ENCODE data around the gene TNP2.

The TNP2 gene

DNA sequence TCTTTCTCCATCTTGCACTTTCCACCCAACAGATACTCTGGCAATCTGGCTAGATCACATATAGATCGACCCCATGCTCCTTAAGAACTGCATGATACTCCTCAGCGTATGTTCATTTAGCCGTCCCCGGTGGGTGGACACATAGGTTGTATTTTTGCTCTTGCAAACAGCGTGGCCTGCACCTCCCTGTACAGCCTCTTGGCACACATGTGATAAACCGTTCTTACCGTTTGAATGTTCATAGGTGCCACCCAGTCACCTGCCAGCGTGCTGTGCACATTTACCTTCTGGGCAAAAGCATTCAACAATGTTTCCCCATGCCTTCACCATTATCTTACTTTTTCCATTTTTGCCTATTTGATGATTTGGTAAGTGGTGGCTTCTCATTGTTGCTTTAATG, 6.2 kb downstream of the TNP2 start:
- H3K4me3 Mint-ChIP-seq = no peak overlapping the region

DNA sequence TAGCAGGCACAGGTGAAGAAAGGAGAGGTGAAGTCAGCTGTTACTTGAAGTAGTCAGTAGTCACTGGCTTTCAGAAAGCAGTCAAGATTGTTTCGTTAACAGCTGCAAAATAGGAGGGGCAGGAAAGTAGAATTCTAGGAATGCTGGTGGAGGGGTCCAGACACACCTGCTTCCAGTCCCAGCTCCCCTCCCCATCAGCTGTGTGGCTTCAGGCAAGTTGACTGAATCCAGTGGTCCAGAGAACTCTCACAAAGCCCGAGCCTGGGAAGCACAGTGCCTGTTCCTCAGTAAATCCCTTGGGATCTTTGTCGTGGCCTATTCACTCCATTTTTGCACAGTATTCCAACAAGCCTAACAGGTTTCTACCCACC, 8.5 kb downstream of the TNP2 start:
- no peaks in the 10 kb centered on the region for H3K9me3 Mint-ChIP-seq
- H3K27me3 Mint-ChIP-seq (ENCODE audit: low read depth) = no peaks in the 10 kb centered on the region
- peaks cover 3% of the 10 kb centered on the region for H3K36me3 Mint-ChIP-seq (ENCODE audit: low read depth)
- no peak for DNase-seq (ENCODE audit: low spot score)
- no peak overlapping the region for H3K27ac Mint-ChIP-seq
- no peak overlapping the region for H3K4me3 Mint-ChIP-seq
- H3K4me1 Mint-ChIP-seq (ENCODE audit: low read depth) = peaks cover 52% of the 10 kb centered on the region

More for the DNA sequence above, 6.2 kb downstream of the TNP2 start:
- Mint-ChIP-seq H3K27me3 (ENCODE audit: low read depth) (no peaks in the 10 kb centered on the region), H3K27ac (no peak overlapping the region), H3K36me3 (ENCODE audit: low read depth) (no peaks in the 10 kb centered on the region), H3K9me3 (no peaks in the 10 kb centered on the region), H3K4me1 (ENCODE audit: low read depth) (peaks cover 42% of the 10 kb centered on the region)
- DNase-seq (ENCODE audit: low spot score) = no peak

DNA sequence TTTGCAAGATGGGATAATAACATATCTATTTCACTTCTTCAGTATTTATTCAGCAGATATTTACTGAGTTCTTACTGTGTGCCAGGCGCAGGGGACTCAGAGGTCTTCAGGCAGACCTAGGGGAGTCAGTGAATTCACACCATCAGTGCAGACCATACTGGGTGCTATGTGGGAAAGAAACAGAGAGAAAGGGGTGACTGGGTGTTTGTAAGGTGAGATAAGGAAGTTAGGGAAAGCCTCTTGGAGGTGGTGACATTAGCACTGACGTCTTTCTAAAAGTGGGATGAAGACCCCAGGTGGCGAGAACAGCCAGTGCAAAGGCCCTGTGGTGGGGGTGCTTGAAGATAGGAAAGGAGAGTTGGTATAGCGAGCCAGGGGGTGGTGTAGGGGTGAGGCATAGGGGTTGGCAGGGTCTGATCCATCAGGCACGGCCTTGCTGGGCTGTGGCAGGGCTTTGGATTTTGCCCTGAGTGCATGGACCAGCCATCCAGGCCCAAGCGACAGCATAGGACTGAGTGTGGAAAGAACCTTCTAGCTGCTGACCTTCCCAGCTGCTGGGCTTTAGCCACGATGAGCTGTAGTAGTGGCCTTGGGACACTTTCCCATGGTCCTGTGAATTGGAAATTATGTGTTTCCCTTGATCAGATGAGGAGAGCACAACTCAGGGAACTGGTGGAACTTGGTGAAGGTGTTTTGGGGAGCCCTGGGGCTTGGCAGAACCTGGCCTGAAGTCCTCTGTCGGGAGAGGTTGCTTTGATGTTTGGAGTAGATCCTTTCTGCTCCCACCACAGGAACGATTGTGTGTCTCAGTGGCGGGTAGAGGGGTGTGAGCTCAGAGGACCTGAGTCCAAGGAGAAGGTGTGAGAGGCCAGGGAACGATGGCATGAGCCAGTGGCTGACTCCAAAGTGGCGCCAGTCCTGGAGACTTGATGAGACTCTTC, 9.2 kb downstream of the TNP2 start:
- no peaks in the 10 kb centered on the region for H3K9me3 Mint-ChIP-seq
- no peak overlapping the region for H3K4me3 Mint-ChIP-seq
- no peak overlapping the region for H3K27ac Mint-ChIP-seq
- H3K36me3 Mint-ChIP-seq (ENCODE audit: low read depth) = peaks cover 7% of the 10 kb centered on the region
- DNase-seq (ENCODE audit: low spot score) = no peak
- H3K27me3 Mint-ChIP-seq (ENCODE audit: low read depth) = no peaks in the 10 kb centered on the region
- H3K4me1 Mint-ChIP-seq (ENCODE audit: low read depth) = peaks cover 52% of the 10 kb centered on the region

- peak overlapping the region; percentile 60 for H3K4me3 Mint-ChIP-seq
- peak; percentile 44 for DNase-seq (ENCODE audit: low spot score)
Measured at GRCh38 chr16:11258553-11259492, 10.3 kb downstream of the TNP2 start.

DNA sequence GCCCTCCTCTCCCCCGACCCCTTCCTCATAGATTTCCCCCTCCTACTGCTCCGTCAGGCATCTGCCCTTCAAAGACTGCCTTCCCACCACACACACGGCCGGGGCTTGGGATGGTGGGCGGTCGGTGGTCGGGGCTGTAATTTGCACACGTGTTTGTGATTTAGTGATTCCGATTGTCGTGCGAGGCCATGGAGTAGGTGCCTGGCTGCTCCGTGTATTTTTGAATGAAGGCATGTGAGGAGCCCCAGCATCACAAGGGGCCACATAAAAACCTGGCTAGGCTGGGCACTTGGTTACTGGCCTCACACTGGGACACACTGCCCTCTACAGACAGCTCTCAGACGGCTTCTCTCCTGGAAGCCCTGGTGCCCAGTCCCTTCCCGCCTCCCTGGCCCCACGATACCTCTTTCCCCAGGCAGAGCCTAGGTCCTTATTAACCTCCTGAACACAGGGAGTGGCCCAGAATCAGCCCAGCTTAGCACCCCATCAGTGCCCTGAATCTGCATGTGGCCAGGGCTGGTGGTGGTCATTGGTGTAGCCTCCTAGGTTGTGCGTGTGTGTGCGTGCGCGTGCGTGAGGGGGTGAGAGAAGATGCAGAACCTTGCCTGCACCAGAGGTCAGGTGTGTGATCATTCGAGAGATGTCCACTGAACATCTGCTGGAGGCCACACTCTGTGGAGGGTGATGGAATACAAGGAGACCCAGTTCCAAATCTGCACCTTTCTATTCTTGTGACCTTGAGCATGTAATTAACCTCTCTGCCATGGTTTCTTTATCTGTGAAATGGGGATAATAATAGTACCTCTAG, 11.8 kb downstream of the TNP2 start:
- Mint-ChIP-seq H3K27ac (peak overlapping the region; percentile 86), H3K4me3 (peak overlapping the region; percentile 96), H3K36me3 (ENCODE audit: low read depth) (peaks cover 31% of the 10 kb centered on the region), H3K9me3 (no peaks in the 10 kb centered on the region), H3K4me1 (ENCODE audit: low read depth) (peaks cover 39% of the 10 kb centered on the region), H3K27me3 (ENCODE audit: low read depth) (no peaks in the 10 kb centered on the region)
- peak; percentile 70 for DNase-seq (ENCODE audit: low spot score)

More at GRCh38 chr16:11258553-11259492, 10.3 kb downstream of the TNP2 start:
- H3K9me3 Mint-ChIP-seq = no peaks in the 10 kb centered on the region
- H3K36me3 Mint-ChIP-seq (ENCODE audit: low read depth) = peaks cover 17% of the 10 kb centered on the region
- peak overlapping the region; percentile 79 for H3K27ac Mint-ChIP-seq
- peaks cover 43% of the 10 kb centered on the region for H3K4me1 Mint-ChIP-seq (ENCODE audit: low read depth)
- no peaks in the 10 kb centered on the region for H3K27me3 Mint-ChIP-seq (ENCODE audit: low read depth)

DNA sequence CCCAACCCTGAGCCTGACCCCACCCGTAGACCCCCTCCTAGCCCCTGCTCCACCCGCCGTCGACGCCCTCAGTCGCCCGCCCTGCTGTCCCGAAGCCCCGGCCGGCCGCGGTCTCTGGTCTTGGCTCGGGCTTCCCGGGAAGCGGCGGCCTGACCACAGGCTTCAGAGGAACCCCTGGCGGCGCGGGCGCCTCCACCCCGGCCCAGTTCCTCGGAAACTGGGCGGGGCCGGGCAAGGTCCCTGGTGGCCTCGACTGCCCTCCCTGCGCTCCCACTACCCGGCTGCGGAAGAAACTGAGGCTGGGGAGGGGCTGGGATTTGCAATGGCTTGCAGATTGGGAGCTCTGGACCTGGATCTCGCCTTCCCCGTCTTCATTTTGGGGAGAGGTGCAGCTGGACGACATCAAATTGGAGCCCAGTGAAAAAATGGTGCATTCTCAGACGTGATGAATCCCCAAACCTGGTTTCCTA, 12.4 kb downstream of the TNP2 start:
- peak; percentile 68 for DNase-seq (ENCODE audit: low spot score)
- Mint-ChIP-seq H3K36me3 (ENCODE audit: low read depth) (peaks cover 37% of the 10 kb centered on the region), H3K4me1 (ENCODE audit: low read depth) (peaks cover 44% of the 10 kb centered on the region), H3K27ac (peak overlapping the region; percentile 86), H3K9me3 (no peaks in the 10 kb centered on the region), H3K27me3 (ENCODE audit: low read depth) (no peaks in the 10 kb centered on the region), H3K4me3 (peak overlapping the region; percentile 96)

DNA sequence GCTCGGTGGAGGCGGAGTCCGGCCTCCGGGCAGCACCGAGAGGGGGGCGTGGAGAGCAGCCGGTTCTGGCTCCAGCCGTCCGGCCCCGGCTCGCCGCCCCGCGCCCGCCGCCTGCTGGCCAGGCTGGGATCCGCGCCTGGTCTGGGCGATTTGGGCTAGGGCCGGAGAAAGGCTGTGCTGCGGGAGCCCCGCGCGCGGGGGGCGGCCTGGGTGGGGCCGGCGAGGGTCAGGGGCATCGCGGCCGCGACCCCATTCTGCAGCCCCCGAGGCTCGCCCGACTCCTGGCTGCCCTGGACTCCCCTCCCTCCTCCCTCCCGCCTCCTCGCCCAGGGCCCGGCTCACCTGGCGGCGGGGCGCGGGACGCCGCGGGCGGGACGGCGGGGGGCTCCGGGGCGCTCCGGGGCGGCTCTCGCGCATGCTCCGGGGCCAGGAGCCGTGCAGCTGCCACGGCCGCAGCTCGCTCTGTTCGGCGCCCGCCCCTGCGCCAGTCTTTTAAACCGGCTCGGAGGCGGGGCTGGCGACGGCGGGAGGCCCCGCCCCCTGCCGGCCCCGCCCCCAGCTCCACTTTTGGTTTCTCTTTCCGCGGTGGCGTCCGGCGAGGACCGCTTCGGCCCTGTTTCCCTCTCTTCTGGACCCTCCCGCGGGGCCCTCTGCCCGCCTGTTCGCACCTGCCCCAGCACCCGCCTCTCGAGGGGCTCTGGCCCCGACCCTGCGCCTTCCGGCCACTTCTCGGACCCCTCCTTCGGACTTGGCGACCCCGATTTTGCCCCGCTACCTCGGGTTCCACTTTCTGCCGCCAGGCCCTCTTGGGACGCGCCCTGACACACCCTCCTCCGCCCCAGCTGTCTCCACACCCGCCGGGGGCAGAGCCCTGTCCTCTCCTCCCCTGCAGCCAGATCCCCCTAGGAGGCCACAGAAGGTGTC, 13.1 kb downstream of the TNP2 start, which contains the start of gene SOCS1:
Gene SOCS1 (minus strand): TSS at position 468 of the 924 bp plus-strand sequence. CDS start 726 bp downstream, outside the sequence.
- Mint-ChIP-seq H3K4me1 (ENCODE audit: low read depth) (peaks cover 48% of the 10 kb centered on the region), H3K27me3 (ENCODE audit: low read depth) (no peaks in the 10 kb centered on the region), H3K27ac (peak within 1 kb of the TSS; percentile 86), H3K9me3 (no peaks in the 10 kb centered on the region), H3K36me3 (ENCODE audit: low read depth) (peaks cover 43% of the 10 kb centered on the region), H3K4me3 (peak within 1 kb of the TSS; percentile 99)
- peak; percentile 93 for DNase-seq (ENCODE audit: low spot score)

DNA sequence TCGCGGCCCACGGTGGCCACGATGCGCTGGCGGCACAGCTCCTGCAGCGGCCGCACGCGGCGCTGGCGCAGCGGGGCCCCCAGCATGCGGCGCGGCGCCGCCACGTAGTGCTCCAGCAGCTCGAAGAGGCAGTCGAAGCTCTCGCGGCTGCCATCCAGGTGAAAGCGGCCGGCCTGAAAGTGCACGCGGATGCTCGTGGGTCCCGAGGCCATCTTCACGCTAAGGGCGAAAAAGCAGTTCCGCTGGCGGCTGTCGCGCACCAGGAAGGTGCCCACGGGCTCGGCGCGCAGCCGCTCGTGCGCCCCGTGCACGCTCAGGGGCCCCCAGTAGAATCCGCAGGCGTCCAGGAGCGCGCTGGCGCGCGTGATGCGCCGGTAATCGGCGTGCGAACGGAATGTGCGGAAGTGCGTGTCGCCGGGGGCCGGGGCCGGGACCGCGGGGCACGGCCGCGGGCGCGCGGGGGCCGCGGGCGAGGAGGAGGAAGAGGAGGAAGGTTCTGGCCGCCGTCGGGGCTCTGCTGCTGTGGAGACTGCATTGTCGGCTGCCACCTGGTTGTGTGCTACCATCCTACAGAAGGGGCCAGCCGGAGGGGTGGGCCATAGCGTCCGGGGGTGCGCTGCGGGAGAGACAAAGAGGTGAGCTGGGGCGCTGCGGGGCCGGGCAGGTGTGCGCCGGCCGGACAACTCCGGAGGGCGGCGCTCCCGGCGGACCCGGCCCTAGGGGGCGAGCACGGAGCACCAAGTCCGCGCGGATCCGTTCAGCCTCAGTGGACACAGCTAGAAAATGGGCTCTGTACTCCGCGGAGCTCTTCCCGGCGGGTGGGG, 14.0 kb downstream of the TNP2 start:
- Mint-ChIP-seq H3K36me3 (ENCODE audit: low read depth) (peaks cover 51% of the 10 kb centered on the region), H3K27me3 (ENCODE audit: low read depth) (no peaks in the 10 kb centered on the region), H3K27ac (peak overlapping the region; percentile 82), H3K4me1 (ENCODE audit: low read depth) (peaks cover 52% of the 10 kb centered on the region), H3K4me3 (peak overlapping the region; percentile 99), H3K9me3 (no peaks in the 10 kb centered on the region)
- DNase-seq (ENCODE audit: low spot score) = no peak

DNA sequence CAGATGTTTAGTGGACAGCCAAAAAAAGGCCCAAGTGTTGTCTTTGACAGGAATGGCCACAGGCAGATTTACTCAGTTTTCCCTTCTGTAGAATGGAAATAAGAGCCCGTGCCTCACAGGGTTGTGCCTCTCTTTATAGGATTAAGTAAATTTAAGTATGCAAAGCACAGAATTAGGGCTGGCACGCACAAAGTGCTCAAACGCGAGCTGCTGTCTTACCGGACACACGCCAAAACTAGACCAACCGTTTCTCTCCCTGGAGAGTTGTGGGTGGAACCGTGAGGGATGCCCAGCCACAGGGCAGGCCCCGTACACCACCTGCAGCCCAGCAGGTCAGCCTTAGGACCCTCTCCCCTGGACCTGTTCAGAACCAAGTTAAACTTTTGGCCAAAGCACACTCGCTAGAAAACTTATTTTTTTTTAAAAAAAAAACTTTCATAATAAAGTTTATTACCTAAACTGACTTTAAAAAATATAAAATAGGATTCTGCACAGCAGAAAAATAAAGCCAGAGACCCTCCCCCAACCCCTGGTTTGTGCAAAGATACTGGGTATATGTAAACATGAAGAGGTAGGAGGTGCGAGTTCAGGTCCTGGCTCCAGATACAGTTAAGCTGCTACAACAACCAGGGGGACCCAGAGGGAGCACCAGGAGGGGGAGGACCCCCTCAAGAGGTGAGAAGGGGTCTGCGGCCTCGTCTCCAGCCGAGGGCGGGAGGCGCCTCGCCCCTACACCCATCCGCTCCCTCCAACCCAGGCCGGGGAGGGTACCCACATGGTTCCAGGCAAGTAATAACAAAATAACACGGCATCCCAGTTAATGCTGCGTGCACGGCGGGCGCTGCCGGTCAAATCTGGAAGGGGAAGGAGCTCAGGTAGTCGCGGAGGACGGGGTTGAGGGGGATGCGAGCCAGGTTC, 14.9 kb downstream of the TNP2 start:
- peaks cover 44% of the 10 kb centered on the region for H3K4me1 Mint-ChIP-seq (ENCODE audit: low read depth)
- no peaks in the 10 kb centered on the region for H3K9me3 Mint-ChIP-seq
- H3K36me3 Mint-ChIP-seq (ENCODE audit: low read depth) = peaks cover 57% of the 10 kb centered on the region
- H3K27me3 Mint-ChIP-seq (ENCODE audit: low read depth) = no peaks in the 10 kb centered on the region
- H3K4me3 Mint-ChIP-seq = peak overlapping the region; percentile 99
- DNase-seq (ENCODE audit: low spot score) = peak; percentile 17
- peak overlapping the region; percentile 95 for H3K27ac Mint-ChIP-seq

- peak; percentile 54 for DNase-seq (ENCODE audit: low spot score)
- peaks cover 40% of the 10 kb centered on the region for H3K4me1 Mint-ChIP-seq (ENCODE audit: low read depth)
- no peaks in the 10 kb centered on the region for H3K9me3 Mint-ChIP-seq
- peak overlapping the region; percentile 95 for H3K27ac Mint-ChIP-seq
- no peaks in the 10 kb centered on the region for H3K27me3 Mint-ChIP-seq (ENCODE audit: low read depth)
- peak overlapping the region; percentile 99 for H3K4me3 Mint-ChIP-seq
- peaks cover 66% of the 10 kb centered on the region for H3K36me3 Mint-ChIP-seq (ENCODE audit: low read depth)
Measured at GRCh38 chr16:11253009-11253994, 15.8 kb downstream of the TNP2 start.

All from T-helper 2 cell treated with Interferon-gamma antibody and Interleukin-4, amounts not matched to agents 5 μg/mL and 100 μg/mL, for 36 hours (primary cell).